T-helper 1 cell treated with Interleukin-12 subunit alpha and Interleukin-12 subunit beta and Interleukin-4 antibody, amounts not matched to agents 30 ng/mL and 1 ng/mL, for 36 hours (primary cell): ENCODE results near the gene CTNNA2. TPM values are rescaled to one million over a fixed set of nuclear protein-coding genes. Genes with fewer than 3 reads are reported as not detected.
"Not testable (repeated sequence)": the region's sequence is repeated elsewhere in the genome, so short reads cannot be mapped to it uniquely, and the experiment has no call there.

Experiments used
- intact Hi-C: fragments of 100-400 bp; cut with micrococcal nuclease; formaldehyde crosslinking; loops from one replicate; pipeline ENCODE4 v1.15.1; 2024
- total RNA-seq: library from RNA; stranded (reverse); gene quantifications from 2 replicates; pipeline ENCODE4 v1.2.3, GENCODE V29; 2022

Gene CTNNA2
- total RNA-seq, 1 donor from 2014 or later: not detected

GRCh38 chr2:80019571-80020460 lies 507.0 kb downstream of the CTNNA2 start:
- intact Hi-C loops: no loop called here

GRCh38 chr2:80022018-80022417 lies 509.2 kb downstream of the CTNNA2 start:
- intact Hi-C loops: no loop called here

DNA sequence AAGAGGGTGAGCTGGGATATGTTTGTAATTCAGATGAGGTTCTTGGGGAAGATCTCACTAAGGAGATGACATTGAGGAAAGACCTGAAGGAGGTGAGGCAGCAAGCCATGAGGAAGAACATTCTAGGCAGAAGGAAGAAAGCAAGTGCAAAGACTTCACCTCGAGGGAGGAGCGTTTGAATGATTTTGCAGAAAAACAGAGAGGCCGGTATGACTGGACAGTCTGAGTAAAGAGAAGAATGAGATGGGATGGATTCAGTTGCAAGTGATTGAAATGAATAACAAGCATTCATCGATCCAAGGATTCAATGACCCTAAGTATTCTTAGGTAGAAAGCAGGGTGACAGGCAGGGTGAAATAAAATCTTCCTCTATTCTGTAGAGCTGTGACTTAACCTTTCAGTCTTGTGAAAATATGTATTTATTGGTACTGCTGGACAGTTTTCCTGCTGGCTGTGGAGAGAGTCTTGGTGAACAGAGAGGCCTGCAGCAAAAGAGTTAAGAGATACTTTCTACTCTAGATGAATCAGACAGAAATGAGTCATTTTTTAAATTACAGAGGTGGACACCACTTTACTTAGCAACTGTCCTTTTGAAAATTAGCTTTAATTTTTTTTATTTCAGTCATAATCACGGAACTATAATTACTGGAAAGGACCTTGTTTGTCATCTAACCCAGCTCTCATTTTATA lies 513.3 kb downstream of the CTNNA2 start:
- intact Hi-C loops: no loop called here

DNA sequence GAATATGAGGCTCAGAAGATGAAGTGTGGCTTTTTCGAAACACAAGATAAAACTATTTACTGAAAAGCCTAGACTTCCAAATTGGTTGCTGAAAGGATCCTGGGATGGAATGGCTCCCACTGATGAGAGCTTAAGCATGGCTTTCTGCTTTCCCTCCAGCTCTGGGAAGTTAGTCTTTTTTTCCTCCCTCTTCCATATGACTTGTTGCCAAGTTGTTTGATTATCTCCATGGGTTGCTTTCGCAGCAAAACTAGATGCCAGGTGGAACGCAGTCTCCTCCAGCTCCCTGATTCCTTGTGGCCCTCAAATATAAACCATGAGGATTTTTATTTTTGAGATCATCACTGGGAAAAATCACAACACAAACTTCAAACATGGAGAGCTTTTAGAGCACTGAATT lies 515.2 kb downstream of the CTNNA2 start:
- intact Hi-C loops: no loop called here

- intact Hi-C loops: no loop called here
Observed at GRCh38 chr2:80028584-80028983, 515.7 kb downstream of the CTNNA2 start.

DNA sequence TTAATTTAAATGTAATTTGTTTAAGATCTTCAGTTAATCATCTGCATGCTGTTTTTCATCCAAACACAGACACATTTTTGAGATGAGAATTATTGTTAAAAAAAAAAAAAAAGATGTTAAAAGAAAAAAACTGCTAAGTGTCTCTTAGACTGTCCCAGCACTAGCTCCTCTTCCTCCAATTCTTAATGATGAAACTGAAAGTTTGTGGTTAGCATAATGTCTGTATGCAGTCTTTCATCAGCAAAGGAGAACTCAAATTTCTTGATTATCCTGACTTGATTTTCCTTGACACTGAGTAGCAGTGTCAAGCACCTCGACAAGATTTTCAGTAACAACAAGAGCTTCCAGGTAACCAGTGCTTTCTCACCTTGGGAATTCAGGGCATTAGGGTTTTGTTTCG lies 517.3 kb downstream of the CTNNA2 start:
- intact Hi-C loops: no loop called here

DNA sequence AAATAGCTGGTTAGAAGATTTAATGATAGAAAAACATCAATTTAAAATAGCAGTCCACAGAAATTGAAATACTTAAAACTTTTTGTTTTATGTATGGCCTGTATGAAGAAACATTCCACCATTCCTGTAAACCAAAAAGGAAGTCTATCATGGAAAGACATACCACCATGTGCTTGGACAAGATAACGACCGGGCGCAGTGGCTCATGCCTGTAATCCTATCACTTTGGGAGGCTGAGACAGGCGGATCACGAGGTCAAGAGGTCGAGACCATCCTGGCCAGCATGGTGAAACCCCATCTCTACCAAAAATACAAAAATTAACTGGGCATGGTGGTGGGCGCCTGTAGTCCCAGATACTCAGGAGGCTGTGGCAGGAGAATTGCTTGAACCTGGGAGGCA lies 519.8 kb downstream of the CTNNA2 start:
- intact Hi-C loops: not testable (repeated sequence)

DNA sequence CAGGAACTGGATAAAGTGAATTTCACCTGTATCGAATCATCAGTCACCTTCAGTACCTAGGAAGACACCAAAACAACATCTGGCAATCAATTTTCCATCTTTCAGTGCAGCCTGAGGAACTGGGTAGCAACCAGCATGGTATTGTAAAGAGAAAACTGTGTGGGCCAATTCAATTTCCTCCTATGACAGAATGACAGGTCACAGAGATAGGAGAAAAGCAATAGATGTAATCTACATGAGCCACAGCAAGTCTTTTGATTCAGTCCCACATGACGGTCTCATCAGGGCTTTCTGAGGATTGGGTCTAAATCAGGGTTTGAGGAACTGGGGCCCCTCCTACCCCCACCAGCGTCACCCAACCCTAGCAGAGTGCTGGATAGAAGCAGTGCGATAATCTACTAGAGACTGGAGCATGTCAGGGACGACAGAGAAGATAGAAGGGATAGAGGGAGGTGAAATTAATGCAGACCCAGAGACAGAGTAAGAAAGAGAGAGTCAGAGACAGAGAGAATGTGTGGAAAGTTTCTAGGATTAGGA lies 523.0 kb downstream of the CTNNA2 start:
- intact Hi-C loops: no loop called here

DNA sequence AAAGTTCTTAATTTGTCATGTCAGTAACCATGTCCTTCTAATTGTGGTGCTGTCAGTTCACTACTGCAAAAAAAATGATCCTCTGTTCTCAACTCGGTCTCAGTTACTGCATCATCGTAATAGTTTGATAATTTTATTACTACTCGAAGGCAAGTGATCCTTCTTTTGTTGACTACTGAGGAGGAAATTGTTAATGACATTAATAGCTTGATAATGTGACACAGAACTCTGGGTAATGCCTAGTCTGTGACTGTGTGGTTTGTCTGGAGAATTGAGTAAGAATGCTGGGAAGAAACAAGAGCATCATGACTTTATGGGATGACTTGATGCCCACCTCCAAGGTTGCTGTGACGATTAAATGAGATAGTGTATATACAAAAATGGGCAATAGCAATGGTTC lies 524.5 kb downstream of the CTNNA2 start:
- intact Hi-C loops: no loop called here

GRCh38 chr2:80040226-80040625 lies 527.4 kb downstream of the CTNNA2 start:
- intact Hi-C loops: no loop called here

DNA sequence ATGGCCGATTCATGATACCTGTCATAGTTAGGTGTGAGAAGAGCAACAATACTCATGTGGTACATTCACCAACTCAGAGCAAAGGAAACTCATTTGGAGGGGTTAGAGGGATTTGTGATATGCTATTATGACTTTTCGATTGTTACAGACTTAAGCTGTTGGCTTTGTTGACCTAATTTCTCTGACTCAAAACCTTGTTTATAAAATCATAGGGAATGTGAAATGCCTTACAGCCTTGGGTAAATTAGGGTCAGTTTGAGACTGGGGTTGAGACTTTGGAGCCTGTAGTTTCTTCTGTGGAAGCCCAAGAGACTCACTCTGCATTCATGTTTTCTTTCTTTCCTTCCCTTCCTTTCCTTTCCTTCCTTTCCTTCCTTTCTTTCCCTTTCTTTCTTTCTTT lies 529.8 kb downstream of the CTNNA2 start:
- intact Hi-C loops: no loop called here

DNA sequence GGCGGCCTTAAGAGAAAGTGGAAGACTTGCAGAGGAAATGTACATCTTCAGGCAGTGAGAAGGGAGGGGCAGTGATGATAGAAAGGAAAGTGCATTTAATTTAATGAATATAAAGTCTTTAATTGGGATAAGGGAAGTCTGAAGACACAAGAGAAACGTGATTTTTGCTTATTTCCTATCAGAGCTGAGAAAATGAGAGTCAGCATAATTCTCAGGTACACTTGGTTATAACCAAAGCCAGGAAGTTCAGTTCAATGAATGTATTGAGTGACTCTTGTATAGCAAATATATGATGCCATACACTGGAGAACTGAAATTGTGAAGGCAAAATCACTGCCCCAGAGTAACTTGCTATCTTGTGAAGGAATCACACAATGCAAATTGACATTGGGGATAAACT lies 535.4 kb downstream of the CTNNA2 start:
- intact Hi-C loops: no loop called here

GRCh38 chr2:80050246-80050645 lies 537.4 kb downstream of the CTNNA2 start:
- intact Hi-C loops: no loop called here

DNA sequence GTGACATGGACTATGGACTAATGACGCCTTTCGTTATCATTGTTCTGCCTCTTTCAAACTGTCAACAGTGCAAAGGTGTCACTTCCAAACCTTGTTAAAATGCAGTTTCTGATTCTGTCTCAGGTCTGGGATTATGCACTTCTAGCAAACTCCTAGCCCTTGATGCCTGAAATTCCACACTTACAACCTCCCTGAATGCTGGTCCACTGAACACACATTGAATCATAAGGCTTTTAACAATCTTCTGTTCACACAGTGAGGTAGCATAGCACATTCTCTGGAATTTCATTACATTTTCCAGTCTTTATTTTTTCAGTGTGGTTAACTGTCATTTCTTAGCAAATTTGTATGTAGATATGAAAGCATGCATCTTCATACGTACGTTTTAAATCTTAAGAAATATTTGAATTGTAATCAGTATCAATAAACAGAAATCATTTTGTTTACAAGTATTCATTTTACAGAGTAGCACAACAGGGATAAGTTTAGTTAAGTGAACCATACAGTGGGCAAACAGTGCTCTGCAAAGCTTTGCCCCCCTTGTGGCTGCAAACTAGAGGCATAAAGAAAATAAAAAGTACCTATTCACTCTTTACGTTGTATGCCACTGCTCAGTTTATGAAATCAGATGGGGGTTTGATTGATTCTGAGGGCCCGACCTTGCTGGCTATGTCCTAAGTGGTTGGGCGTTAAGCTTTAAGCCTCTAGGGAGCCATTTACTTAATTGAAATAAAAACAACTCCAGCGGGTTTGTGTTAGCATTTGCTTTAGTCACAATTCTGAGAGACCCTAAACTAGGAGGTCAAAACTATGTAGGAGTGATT lies 540.9 kb downstream of the CTNNA2 start:
- intact Hi-C loops: no loop called here

DNA sequence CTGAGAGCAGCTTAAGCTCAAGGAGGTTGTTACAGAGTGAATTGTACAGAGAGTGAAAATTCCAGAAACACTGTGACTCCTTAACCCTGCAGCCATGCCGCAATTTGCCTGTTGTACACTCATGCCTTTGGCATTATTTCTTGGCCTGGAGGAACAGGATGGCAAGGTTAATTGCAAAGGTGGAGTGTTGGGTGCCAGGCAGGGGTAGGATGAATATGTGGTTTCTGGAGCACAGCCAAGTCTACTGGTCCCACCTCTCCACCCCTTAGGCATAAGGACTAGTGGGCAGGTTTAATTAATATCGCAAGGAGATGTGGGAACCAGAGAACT lies 541.5 kb downstream of the CTNNA2 start:
- intact Hi-C loops: no loop called here

- intact Hi-C loops: no loop called here
Observed at GRCh38 chr2:80057956-80058355, 545.1 kb downstream of the CTNNA2 start.

- intact Hi-C loops: no loop called here
Observed at GRCh38 chr2:80058562-80058961, 545.7 kb downstream of the CTNNA2 start.

DNA sequence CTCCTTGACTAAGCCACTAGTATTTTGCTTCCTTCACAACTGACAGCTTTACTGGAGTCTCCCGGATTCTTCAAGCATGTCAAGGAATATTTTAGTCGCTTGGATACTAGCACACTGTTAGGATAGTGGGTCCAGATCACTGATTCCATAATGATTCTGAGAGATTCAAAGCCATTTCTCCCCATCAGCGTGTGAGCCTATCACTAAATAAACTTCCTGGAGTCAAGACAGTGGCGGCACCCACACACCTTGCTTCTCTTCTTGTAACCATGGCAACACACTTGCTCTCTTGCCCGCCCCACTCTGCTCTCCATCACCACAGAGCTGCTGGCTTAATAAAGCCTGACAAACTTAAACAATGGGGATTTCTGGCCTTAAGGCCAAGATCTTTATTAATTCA lies 546.6 kb downstream of the CTNNA2 start:
- intact Hi-C loops: no loop called here

DNA sequence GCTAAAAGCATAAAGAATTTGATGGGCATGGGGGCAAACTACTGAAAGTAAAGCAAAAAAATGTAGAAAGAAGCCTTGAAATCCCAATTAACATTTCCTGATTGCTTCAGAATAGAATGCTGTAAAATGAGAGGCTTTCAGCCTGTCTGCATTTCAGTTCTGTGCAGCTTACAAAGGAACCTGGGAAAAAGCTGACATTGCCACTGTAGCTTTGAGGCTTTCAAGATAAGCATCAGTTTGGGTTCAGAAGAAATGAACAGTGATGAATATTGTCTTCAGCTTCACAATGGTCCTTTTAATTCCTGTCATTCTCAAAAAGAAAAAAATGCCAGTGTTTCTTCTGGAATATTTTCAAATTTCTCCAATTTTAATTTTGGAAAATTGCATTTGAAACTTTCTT lies 549.0 kb downstream of the CTNNA2 start:
- intact Hi-C loops: no loop called here

DNA sequence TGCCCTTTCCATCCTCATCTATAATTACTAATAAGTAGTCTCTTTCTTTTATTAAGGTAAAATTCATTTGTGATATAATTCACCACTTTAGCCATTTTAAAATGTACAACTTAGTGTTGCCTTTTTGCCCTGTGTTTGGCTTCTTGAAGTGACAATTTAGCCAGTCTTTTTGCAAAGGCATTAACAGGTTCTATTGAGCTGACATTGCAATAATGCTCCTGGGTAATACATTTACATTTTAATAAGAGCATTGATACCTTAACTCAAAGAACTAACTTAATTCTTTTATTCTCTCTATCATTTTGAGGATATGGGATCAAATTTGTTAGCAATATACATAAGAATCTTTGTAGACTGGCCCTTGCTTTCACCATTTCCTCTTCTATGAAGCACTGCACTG lies 549.4 kb downstream of the CTNNA2 start:
- intact Hi-C loops: no loop called here

GRCh38 chr2:80068038-80068731 lies 555.3 kb downstream of the CTNNA2 start:
- intact Hi-C loops: no loop called here
